ENCODE data around the gene C4BPB. TPM values are rescaled to one million over a fixed set of nuclear protein-coding genes. Genes with fewer than 3 reads are reported as not detected.

C4BPB gene
- total RNA-seq, 1 donor = not detected

DNA sequence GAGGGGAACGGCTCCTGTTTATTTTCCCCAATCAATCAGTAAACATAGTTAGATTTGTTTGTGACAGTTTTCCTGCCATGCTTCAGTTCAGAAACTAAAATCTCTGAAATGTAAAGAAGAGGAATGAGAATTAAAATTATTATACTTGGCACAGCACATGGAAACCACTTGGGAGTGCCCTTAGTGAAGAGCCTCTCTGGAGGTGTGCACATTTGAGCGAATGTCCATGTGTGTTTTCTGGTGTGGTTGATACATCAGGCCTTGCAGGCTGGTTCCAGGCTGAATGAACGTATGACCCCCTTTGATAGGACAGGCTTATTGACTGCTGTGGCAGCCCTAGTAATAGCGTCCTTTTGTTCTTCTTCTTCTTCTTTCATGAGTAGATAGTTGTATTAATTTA is 42.5 kb downstream of the C4BPB start:
- H3K36me3 ChIP-seq (ENCODE audit: insufficient read depth, low read length) = no peaks in the 10 kb centered on the region
- no peak overlapping the region for H3K27ac ChIP-seq (ENCODE audit: low read depth, low read length)
- no peaks in the 10 kb centered on the region for H4K20me1 ChIP-seq (ENCODE audit: insufficient read depth, low read length)
- no peak overlapping the region for H3K4me3 ChIP-seq (ENCODE audit: insufficient read depth, low read length)
- H3K79me2 ChIP-seq (ENCODE audit: insufficient read depth, low read length) = no peaks in the 10 kb centered on the region
- H3K27me3 ChIP-seq (ENCODE audit: insufficient read depth, low read length) = no peaks in the 10 kb centered on the region
- no peak overlapping the region for H2AFZ ChIP-seq (ENCODE audit: low read length)
- TF ChIP-seq, protein P1, sequence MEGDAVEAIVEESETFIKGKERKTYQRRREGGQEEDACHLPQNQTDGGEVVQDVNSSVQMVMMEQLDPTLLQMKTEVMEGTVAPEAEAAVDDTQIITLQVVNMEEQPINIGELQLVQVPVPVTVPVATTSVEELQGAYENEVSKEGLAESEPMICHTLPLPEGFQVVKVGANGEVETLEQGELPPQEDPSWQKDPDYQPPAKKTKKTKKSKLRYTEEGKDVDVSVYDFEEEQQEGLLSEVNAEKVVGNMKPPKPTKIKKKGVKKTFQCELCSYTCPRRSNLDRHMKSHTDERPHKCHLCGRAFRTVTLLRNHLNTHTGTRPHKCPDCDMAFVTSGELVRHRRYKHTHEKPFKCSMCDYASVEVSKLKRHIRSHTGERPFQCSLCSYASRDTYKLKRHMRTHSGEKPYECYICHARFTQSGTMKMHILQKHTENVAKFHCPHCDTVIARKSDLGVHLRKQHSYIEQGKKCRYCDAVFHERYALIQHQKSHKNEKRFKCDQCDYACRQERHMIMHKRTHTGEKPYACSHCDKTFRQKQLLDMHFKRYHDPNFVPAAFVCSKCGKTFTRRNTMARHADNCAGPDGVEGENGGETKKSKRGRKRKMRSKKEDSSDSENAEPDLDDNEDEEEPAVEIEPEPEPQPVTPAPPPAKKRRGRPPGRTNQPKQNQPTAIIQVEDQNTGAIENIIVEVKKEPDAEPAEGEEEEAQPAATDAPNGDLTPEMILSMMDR (IDR thresholded peaks at IDR 0.05; ENCODE audit: extremely low read depth, low read depth, low read length) = no peak
- no peak for DNase-seq (ENCODE audit: insufficient read length, low spot score, missing footprints)
- no peaks in the 10 kb centered on the region for H3K4me1 ChIP-seq (ENCODE audit: insufficient read depth, low read length)
- no peaks in the 10 kb centered on the region for H3K9me3 ChIP-seq (ENCODE audit: low read depth, low read length)
- H3K4me2 ChIP-seq (ENCODE audit: insufficient read depth, low read length) = no peak overlapping the region

DNA sequence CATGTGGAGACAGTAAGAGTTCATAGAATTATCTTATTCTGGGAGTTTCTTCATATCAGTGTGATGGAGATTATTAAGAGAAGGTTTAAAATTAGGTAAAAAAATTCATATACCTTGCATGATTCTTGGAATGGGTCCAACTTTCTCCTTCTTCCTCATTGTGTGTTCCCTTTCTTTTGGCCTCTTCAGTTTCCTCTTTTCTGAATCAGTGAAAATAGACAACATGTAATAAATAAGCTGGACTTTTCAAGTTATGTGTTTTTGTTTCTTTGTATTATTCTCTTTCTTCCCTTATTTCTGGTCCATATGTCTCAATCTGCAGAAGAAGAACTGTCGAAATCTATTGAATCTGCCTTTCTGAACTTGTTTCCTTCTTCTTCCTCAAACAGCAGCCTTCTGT is 45.9 kb downstream of the C4BPB start:
- Histone ChIP-seq H3K4me1 (ENCODE audit: insufficient read depth, low read length) (no peaks in the 10 kb centered on the region), H3K36me3 (ENCODE audit: insufficient read depth, low read length) (no peaks in the 10 kb centered on the region), H4K20me1 (ENCODE audit: insufficient read depth, low read length) (no peaks in the 10 kb centered on the region), H3K4me2 (ENCODE audit: insufficient read depth, low read length) (no peak overlapping the region), H3K79me2 (ENCODE audit: insufficient read depth, low read length) (no peaks in the 10 kb centered on the region), H3K9me3 (ENCODE audit: low read depth, low read length) (no peaks in the 10 kb centered on the region), H3K27me3 (ENCODE audit: insufficient read depth, low read length) (no peaks in the 10 kb centered on the region), H2AFZ (ENCODE audit: low read length) (no peak overlapping the region), H3K27ac (ENCODE audit: low read depth, low read length) (no peak overlapping the region), H3K4me3 (ENCODE audit: insufficient read depth, low read length) (no peak overlapping the region)
- TF ChIP-seq, protein P1 (IDR thresholded peaks at IDR 0.05; ENCODE audit: extremely low read depth, low read depth, low read length) = no peak
- no peak for DNase-seq (ENCODE audit: insufficient read length, low spot score, missing footprints)

DNA sequence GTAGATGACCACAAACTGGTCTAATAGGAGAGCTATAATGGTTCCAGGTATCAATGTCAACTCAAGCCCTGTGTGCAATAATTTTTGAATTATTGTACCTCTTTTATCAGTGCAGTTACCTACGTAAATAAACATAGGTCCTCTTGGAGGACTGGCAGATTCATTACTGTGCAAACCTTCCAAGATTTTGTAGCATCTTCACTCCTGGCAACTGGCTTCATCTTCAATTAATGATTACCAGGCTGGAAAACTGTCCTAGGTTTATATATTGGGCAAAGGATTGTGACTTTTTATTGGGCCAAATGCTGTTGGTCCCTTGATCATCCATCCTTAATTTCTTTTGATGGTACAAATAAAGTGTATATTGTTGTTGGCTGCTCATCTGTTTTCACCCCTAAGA is 51.0 kb downstream of the C4BPB start:
- Histone ChIP-seq H4K20me1 (ENCODE audit: insufficient read depth, low read length) (no peaks in the 10 kb centered on the region), H3K9me3 (ENCODE audit: low read depth, low read length) (no peaks in the 10 kb centered on the region), H3K4me2 (ENCODE audit: insufficient read depth, low read length) (no peak overlapping the region), H3K4me3 (ENCODE audit: insufficient read depth, low read length) (no peak overlapping the region), H3K4me1 (ENCODE audit: insufficient read depth, low read length) (no peaks in the 10 kb centered on the region), H3K79me2 (ENCODE audit: insufficient read depth, low read length) (no peaks in the 10 kb centered on the region), H3K27ac (ENCODE audit: low read depth, low read length) (no peak overlapping the region), H3K27me3 (ENCODE audit: insufficient read depth, low read length) (no peaks in the 10 kb centered on the region), H3K36me3 (ENCODE audit: insufficient read depth, low read length) (no peaks in the 10 kb centered on the region), H2AFZ (ENCODE audit: low read length) (no peak overlapping the region)
- TF ChIP-seq, protein P1 (IDR thresholded peaks at IDR 0.05; ENCODE audit: extremely low read depth, low read depth, low read length) = no peak
- DNase-seq (ENCODE audit: insufficient read length, low spot score, missing footprints) = peak; percentile 10

DNA sequence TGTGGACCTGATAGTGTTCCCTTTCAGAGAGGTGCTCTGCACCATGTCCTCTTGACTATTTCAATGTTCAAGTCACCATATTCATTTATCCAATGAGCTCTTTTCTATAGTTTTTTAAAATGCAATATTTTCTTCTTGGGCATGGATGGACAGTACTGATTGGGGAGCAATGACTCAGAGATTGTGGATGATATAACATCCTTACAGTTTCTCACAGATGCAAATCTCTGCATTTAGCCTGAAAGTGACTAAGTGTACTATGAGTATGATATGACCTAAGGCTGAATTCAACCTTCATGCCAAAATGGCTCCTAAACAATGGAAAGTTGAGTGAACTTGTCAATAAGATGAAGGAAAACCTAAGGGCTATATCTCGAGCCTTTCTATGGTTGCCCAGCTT is 51.9 kb downstream of the C4BPB start:
- Histone ChIP-seq H3K27ac (ENCODE audit: low read depth, low read length) (no peak overlapping the region), H2AFZ (ENCODE audit: low read length) (no peak overlapping the region), H3K4me1 (ENCODE audit: insufficient read depth, low read length) (no peaks in the 10 kb centered on the region), H3K27me3 (ENCODE audit: insufficient read depth, low read length) (no peaks in the 10 kb centered on the region), H4K20me1 (ENCODE audit: insufficient read depth, low read length) (no peaks in the 10 kb centered on the region), H3K4me2 (ENCODE audit: insufficient read depth, low read length) (no peak overlapping the region), H3K36me3 (ENCODE audit: insufficient read depth, low read length) (no peaks in the 10 kb centered on the region), H3K79me2 (ENCODE audit: insufficient read depth, low read length) (no peaks in the 10 kb centered on the region), H3K4me3 (ENCODE audit: insufficient read depth, low read length) (no peak overlapping the region), H3K9me3 (ENCODE audit: low read depth, low read length) (no peaks in the 10 kb centered on the region)
- no peak for DNase-seq (ENCODE audit: insufficient read length, low spot score, missing footprints)
- TF ChIP-seq, protein P1 (IDR thresholded peaks at IDR 0.05; ENCODE audit: extremely low read depth, low read depth, low read length) = no peak
